Mucosa of descending colon (tissue), 3 donors: ENCODE measurements around the gene ZNF383. TPM values are rescaled to one million over a fixed set of nuclear protein-coding genes. Genes with fewer than 3 reads are reported as not detected.
"Not testable (repeated sequence)": the region's sequence is repeated elsewhere in the genome, so short reads cannot be mapped to it uniquely, and the experiment has no call there.

Experiments used
- ATAC-seq: fragments of 200-7000 bp; cut with Tn5 transposase; one replicate; pipeline ENCODE4 v1.9.1; 2020; ENCODE audit warnings: mild to moderate bottlenecking, moderate library complexity
- DNase-seq, 3 donors: peaks; one replicate each; pipeline ENCODE4 v3.0.0-alpha.2; 2020
- H3K36me3 ChIP-seq: fragments of 200-600 bp; one replicate; pipeline ENCODE4 v1.8.0; 2021; ENCODE audit warnings: low read depth, mild to moderate bottlenecking
- H3K4me1 ChIP-seq: fragments of 200-600 bp; one replicate; pipeline ENCODE4 v1.8.0; 2021; ENCODE audit warnings: low read depth, mild to moderate bottlenecking
- H3K4me3 ChIP-seq: fragments of 200-600 bp; one replicate; pipeline ENCODE4 v1.8.0; 2021; ENCODE audit warnings: mild to moderate bottlenecking
- H3K9me3 ChIP-seq: fragments of 200-600 bp; one replicate; pipeline ENCODE4 v1.8.0; 2021; ENCODE audit warnings: mild to moderate bottlenecking
- intact Hi-C, 2 donors: fragments of 100-400 bp; cut with DNase I in 1 of 2; cut with micrococcal nuclease in 1 of 2; formaldehyde crosslinking; loops; one replicate each; pipeline versions ENCODE4 v1.11.0 to v1.11.1; 2022; cut with DNase I, micrococcal nuclease
- long read RNA-seq, 2 donors: library from polyadenylated mRNA; unstranded; transcript quantifications; one replicate each; pipeline ENCODE4 v2.0.0, GENCODE V29; 2019 to 2021
- total RNA-seq, 3 donors: library from RNA; stranded (reverse); fragmentation: NEBNext Ultra II Directional in 2 of 3; extraction: Animal tissue kit (Norgen Biotek cat#: 25700) in 2 of 3; gene quantifications; one replicate each; pipeline versions ENCODE4 v1.2.1 to v1.2.4, GENCODE V29; 2021 to 2023
- TF ChIP-seq, protein P1 (sequence below): fragments of 200-600 bp; IDR thresholded peaks from one replicate; pipeline ENCODE4 v1.8.0; 2022; ENCODE audit warnings: antibody characterized with exemption, mild to moderate bottlenecking
- donor health status: DM: no; HTN: no; CAD: no; lungs with moderate emphysema.
- donor health status: DM: no; HTN: no; CAD: no.
- donor health status: DM: no; HTN: yes; CAD: no.

ZNF383 gene
- total RNA-seq = 10 to 100 TPM in 1 of 3 donors, 1 to 10 TPM in 2; 4.9 to 16.0 (median 9.5) TPM
- long read RNA-seq, donor 1, partial matches to known transcripts = 0 of 6 reads
- long read RNA-seq, donor 1, other reads (novel, unspliced or antisense) = 5 of 6 reads
- long read RNA-seq, donor 2 = 0 reads

DNA sequence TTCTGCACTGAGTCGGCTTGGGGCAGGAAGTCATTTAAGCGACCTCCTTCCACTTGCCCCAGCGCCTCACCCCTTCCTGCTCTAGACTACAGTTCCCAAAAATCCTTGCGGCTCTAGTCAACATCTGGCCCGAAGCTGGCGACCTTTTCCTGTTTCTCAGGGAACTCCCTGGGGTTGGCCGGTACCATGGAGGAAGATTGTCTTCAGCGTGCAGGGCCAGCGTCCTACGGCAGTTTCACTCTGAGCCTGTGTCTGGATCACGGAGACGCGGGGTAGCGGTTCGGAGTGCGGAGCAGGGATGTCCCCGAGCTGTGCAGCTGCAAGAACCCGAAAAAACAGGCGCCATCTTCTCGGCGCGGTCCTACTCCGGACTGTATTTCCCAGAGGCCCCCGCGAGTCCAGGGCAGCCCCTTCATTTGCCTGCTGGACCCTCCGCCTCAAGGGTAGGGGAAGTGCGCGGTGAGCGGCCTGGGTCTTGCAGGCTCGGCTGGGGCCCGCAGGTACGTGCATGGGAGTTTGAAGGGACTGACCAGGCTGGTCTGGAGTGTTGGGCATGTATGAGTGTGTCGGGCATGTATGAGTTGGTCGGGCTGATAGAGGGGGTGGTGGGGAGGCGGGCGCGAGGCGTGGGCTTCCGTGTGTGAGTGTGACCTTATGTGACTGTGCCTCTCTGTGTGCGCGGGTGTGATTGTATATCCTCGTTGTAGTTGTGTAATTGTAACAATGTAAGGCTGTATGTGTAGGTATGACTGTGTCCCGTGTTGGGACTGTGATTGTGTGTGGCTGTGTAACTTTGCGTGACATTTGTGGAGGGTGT is at the start of gene ZNF383:
Gene ZNF383 (plus strand): TSS at position 440 of the 817 bp plus-strand sequence. CDS start 12,240 bp downstream, outside the sequence.
- ATAC-seq = peak; percentile 98
- Histone ChIP-seq H3K4me1 (peaks cover 8% of the 10 kb centered on the region), H3K9me3 (peaks cover 10% of the 10 kb centered on the region), H3K36me3 (no peaks in the 10 kb centered on the region), H3K4me3 (peak within 1 kb of the TSS; percentile 56)
- intact Hi-C loops = no loop called here
- peak; percentile 91 to 92 (median 91) for DNase-seq
- TF ChIP-seq, protein P1, sequence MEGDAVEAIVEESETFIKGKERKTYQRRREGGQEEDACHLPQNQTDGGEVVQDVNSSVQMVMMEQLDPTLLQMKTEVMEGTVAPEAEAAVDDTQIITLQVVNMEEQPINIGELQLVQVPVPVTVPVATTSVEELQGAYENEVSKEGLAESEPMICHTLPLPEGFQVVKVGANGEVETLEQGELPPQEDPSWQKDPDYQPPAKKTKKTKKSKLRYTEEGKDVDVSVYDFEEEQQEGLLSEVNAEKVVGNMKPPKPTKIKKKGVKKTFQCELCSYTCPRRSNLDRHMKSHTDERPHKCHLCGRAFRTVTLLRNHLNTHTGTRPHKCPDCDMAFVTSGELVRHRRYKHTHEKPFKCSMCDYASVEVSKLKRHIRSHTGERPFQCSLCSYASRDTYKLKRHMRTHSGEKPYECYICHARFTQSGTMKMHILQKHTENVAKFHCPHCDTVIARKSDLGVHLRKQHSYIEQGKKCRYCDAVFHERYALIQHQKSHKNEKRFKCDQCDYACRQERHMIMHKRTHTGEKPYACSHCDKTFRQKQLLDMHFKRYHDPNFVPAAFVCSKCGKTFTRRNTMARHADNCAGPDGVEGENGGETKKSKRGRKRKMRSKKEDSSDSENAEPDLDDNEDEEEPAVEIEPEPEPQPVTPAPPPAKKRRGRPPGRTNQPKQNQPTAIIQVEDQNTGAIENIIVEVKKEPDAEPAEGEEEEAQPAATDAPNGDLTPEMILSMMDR = no peak

GRCh38 chr19:37172368-37173366 is 45.3 kb upstream of the ZNF383 start, which contains the start of gene ZNF585A:
Gene ZNF585A, minus strand, starts transcription at chr19:37172695. Its CDS starts 2,785 bp downstream, at chr19:37169910.
- DNase-seq (peak; percentile 91 to 94 (median 93)), ATAC-seq (peak; percentile 100)
- TF ChIP-seq, protein P1 = peak; percentile 38
- Histone ChIP-seq H3K4me3 (peak within 1 kb of the TSS; percentile 37), H3K4me1 (peaks cover 3% of the 10 kb centered on the region), H3K36me3 (peaks cover 3% of the 10 kb centered on the region), H3K9me3 (peaks cover 24% of the 10 kb centered on the region)
- intact Hi-C loops = no loop called here

GRCh38 chr19:37186071-37186470 is 31.9 kb upstream of the ZNF383 start:
- H3K4me1 ChIP-seq, DNase-seq, H3K4me3 ChIP-seq, intact Hi-C loops, ATAC-seq: not testable (repeated sequence)
- peaks cover 11% of the 10 kb centered on the region for H3K36me3 ChIP-seq
- H3K9me3 ChIP-seq = peaks cover 96% of the 10 kb centered on the region

DNA sequence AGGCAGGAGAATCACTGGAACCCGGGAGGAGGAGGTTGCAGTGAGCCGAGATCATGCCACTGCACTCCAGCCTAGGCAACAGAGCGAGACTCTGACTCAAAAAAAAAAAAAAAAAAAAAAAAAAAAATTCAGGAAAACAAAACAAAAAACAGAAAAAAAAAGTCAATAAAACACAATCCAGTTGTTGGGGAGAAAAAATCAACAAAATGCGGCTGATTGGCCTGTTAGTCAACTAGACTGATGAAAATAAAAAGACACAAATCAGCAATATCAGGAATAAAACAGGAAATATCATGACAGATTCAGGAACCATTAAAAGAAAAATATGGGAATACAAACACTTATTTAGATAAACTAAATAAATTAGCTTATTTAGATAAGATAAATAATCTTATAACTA is 22.8 kb upstream of the ZNF383 start:
- ATAC-seq, H3K36me3 ChIP-seq, H3K4me3 ChIP-seq, H3K4me1 ChIP-seq, DNase-seq, intact Hi-C loops: not testable (repeated sequence)
- peaks cover 91% of the 10 kb centered on the region for H3K9me3 ChIP-seq

DNA sequence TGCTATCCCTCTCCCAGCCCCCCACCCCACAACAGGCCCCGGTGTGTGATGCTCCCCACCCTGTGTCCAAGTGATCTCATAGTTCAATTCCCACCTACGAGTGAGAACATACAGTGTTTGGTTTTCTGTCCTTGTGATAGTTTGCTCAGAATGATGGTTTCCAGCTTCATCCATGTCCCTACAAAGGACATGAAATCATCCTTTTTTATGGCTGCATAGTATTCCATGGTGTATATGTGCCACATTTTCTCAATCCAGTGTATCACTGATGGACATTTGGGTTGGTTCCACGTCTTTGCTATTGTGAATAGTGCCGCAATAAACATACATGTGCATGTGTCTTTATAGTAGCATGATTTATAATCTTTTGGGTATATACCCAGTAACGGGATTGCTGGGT is 20.9 kb upstream of the ZNF383 start:
- intact Hi-C loops, H3K4me3 ChIP-seq, H3K4me1 ChIP-seq, ATAC-seq, H3K36me3 ChIP-seq, DNase-seq: not testable (repeated sequence)
- peaks cover 77% of the 10 kb centered on the region for H3K9me3 ChIP-seq

- Histone ChIP-seq H3K9me3 (peaks cover 71% of the 10 kb centered on the region), H3K4me3 (no peak overlapping the region), H3K4me1 (no peaks in the 10 kb centered on the region), H3K36me3 (peaks cover 7% of the 10 kb centered on the region)
- DNase-seq (no peak), ATAC-seq (no peak)
- TF ChIP-seq, protein P1 = no peak
- intact Hi-C loops = no loop called here
Measured at GRCh38 chr19:37197768-37198167, 20.2 kb upstream of the ZNF383 start.
